ENCODE measurements around the gene PTPRK. TPM values are rescaled to one million over a fixed set of nuclear protein-coding genes. Genes with fewer than 3 reads are reported as not detected.

PTPRK gene
- total and polyA plus RNA-seq, 2 experiments from 2014 or later = 26.9 to 56.4 TPM

- Histone ChIP-seq H3K27ac (ENCODE audit: low read depth) (no peak overlapping the region), H3K79me2 (replicated peaks; ENCODE audit: insufficient read depth) (no peaks in the 10 kb centered on the region), H3K4me3 (no peak overlapping the region), H3K36me3 (ENCODE audit: insufficient read depth) (no peaks in the 10 kb centered on the region), H3K4me2 (no peak overlapping the region), H3K4me1 (ENCODE audit: insufficient read depth) (no peaks in the 10 kb centered on the region), H3K9me2 (ENCODE audit: insufficient read depth) (no peaks in the 10 kb centered on the region), H4K20me1 (replicated peaks; ENCODE audit: insufficient read depth) (no peaks in the 10 kb centered on the region), H3K27me3 (ENCODE audit: insufficient read depth) (no peaks in the 10 kb centered on the region), H2AFZ (no peak overlapping the region), H3F3A (replicated peaks; ENCODE audit: low read depth) (no peaks in the 10 kb centered on the region)
- Mint-ChIP-seq H3K4me3 (no peak overlapping the region), H3K36me3 (ENCODE audit: low read depth) (no peaks in the 10 kb centered on the region), H3K9me3 (no peaks in the 10 kb centered on the region), H3K27ac (no peak overlapping the region), H3K4me1 (no peaks in the 10 kb centered on the region), H3K27me3 (ENCODE audit: insufficient read depth, low read depth, poor library complexity) (no peaks in the 10 kb centered on the region)
- TF ChIP-seq CREB1 (CRISPR knock-in tag; IDR thresholded peaks at IDR 0.05; ENCODE audit: low read depth) = no peak
- no peak for TF ChIP-seq POLR2AphosphoS5 (IDR thresholded peaks at IDR 0.05; ENCODE audit: low read depth)
- TF ChIP-seq CTCF (conservative IDR thresholded peaks at IDR 0.05; ENCODE audit: low read depth in 2 of 2) = no peak
- TF ChIP-seq, protein P1, sequence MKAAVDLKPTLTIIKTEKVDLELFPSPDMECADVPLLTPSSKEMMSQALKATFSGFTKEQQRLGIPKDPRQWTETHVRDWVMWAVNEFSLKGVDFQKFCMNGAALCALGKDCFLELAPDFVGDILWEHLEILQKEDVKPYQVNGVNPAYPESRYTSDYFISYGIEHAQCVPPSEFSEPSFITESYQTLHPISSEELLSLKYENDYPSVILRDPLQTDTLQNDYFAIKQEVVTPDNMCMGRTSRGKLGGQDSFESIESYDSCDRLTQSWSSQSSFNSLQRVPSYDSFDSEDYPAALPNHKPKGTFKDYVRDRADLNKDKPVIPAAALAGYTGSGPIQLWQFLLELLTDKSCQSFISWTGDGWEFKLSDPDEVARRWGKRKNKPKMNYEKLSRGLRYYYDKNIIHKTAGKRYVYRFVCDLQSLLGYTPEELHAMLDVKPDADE (IDR thresholded peaks at IDR 0.05) = no peak
- no peak for TF ChIP-seq EZH2phosphoT487 (IDR thresholded peaks at IDR 0.05; ENCODE audit: unreplicated experiment)
- no peak for TF ChIP-seq STAT1 (IDR thresholded peaks at IDR 0.05; ENCODE audit: unreplicated experiment)
- TF ChIP-seq, protein P2, sequence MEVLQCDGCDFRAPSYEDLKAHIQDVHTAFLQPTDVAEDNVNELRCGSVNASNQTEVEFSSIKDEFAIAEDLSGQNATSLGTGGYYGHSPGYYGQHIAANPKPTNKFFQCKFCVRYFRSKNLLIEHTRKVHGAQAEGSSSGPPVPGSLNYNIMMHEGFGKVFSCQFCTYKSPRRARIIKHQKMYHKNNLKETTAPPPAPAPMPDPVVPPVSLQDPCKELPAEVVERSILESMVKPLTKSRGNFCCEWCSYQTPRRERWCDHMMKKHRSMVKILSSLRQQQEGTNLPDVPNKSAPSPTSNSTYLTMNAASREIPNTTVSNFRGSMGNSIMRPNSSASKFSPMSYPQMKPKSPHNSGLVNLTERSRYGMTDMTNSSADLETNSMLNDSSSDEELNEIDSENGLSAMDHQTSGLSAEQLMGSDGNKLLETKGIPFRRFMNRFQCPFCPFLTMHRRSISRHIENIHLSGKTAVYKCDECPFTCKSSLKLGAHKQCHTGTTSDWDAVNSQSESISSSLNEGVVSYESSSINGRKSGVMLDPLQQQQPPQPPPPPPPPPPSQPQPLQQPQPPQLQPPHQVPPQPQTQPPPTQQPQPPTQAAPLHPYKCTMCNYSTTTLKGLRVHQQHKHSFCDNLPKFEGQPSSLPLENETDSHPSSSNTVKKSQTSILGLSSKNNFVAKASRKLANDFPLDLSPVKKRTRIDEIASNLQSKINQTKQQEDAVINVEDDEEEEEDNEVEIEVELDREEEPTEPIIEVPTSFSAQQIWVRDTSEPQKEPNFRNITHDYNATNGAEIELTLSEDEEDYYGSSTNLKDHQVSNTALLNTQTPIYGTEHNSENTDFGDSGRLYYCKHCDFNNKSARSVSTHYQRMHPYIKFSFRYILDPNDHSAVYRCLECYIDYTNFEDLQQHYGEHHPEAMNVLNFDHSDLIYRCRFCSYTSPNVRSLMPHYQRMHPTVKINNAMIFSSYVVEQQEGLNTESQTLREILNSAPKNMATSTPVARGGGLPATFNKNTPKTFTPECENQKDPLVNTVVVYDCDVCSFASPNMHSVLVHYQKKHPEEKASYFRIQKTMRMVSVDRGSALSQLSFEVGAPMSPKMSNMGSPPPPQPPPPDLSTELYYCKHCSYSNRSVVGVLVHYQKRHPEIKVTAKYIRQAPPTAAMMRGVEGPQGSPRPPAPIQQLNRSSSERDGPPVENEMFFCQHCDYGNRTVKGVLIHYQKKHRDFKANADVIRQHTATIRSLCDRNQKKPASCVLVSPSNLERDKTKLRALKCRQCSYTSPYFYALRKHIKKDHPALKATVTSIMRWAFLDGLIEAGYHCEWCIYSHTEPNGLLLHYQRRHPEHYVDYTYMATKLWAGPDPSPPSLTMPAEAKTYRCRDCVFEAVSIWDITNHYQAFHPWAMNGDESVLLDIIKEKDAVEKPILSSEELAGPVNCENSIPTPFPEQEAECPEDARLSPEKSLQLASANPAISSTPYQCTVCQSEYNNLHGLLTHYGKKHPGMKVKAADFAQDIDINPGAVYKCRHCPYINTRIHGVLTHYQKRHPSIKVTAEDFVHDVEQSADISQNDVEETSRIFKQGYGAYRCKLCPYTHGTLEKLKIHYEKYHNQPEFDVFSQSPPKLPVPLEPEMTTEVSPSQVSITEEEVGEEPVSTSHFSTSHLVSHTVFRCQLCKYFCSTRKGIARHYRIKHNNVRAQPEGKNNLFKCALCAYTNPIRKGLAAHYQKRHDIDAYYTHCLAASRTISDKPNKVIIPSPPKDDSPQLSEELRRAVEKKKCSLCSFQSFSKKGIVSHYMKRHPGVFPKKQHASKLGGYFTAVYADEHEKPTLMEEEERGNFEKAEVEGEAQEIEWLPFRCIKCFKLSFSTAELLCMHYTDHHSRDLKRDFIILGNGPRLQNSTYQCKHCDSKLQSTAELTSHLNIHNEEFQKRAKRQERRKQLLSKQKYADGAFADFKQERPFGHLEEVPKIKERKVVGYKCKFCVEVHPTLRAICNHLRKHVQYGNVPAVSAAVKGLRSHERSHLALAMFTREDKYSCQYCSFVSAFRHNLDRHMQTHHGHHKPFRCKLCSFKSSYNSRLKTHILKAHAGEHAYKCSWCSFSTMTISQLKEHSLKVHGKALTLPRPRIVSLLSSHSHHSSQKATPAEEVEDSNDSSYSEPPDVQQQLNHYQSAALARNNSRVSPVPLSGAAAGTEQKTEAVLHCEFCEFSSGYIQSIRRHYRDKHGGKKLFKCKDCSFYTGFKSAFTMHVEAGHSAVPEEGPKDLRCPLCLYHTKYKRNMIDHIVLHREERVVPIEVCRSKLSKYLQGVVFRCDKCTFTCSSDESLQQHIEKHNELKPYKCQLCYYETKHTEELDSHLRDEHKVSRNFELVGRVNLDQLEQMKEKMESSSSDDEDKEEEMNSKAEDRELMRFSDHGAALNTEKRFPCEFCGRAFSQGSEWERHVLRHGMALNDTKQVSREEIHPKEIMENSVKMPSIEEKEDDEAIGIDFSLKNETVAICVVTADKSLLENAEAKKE (CRISPR knock-in tag; IDR thresholded peaks at IDR 0.05) = no peak
- TF ChIP-seq ZNF114 (CRISPR knock-in tag; IDR thresholded peaks at IDR 0.05) = no peak
- ATAC-seq (no peak), DNase-seq (ENCODE audit: low spot score) (no peak)
Measured at GRCh38 chr6:128117916-128118315, 402.5 kb downstream of the PTPRK start.
